Esophagus (tissue), 2 donors: ENCODE measurements around the gene UBE2J2. TPM values are rescaled to one million over a fixed set of nuclear protein-coding genes. Genes with fewer than 3 reads are reported as not detected.

Source experiments
- H3K27ac ChIP-seq, 2 donors: one replicate each; pipeline ENCODE4 v1.5.1; 2013; ENCODE audit warnings: low read depth in 2 of 2, mild to moderate bottlenecking in 2 of 2, inconsistent platforms in 1 of 2, low read length in 1 of 2, moderate library complexity in 1 of 2
- H3K27me3 ChIP-seq, 2 donors: one replicate each; pipeline ENCODE4 v1.6.1; 2013; ENCODE audit warnings: low read length in 2 of 2, control low read depth in 1 of 2, mild to moderate bottlenecking in 1 of 2; ENCODE audit not compliant: insufficient read depth in 2 of 2, control insufficient read depth in 1 of 2
- H3K36me3 ChIP-seq, 2 donors: one replicate each; pipeline ENCODE4 v1.6.1; 2013; ENCODE audit warnings: low read length in 1 of 2; ENCODE audit not compliant: control insufficient read depth in 2 of 2, insufficient read depth in 2 of 2
- H3K4me1 ChIP-seq, 2 donors: one replicate each; pipeline ENCODE4 v1.6.1; 2013; ENCODE audit warnings: low read length in 1 of 2; ENCODE audit not compliant: control insufficient read depth in 2 of 2, insufficient read depth in 2 of 2
- H3K4me3 ChIP-seq, 2 donors: one replicate each; pipeline ENCODE4 v1.5.1; 2013; ENCODE audit warnings: low read length in 2 of 2, mild to moderate bottlenecking in 2 of 2, low read depth in 1 of 2, moderate library complexity in 1 of 2
- H3K9me3 ChIP-seq, 2 donors: one replicate each; pipeline ENCODE4 v1.6.1; 2013; ENCODE audit warnings: mild to moderate bottlenecking in 2 of 2, low read depth in 1 of 2, low read length in 1 of 2, moderate library complexity in 1 of 2; ENCODE audit not compliant: control insufficient read depth in 2 of 2, insufficient read depth in 1 of 2
- WGBS, 2 donors: extraction: QIAGEN DNeasy Blood & Tissue Kit; methylation state at CpG; one replicate each; pipeline ENCODE4 v1.1.7; 2013; 5-methylcytosine and 5-hydroxymethylcytosine counted together
- polyA plus RNA-seq, 2 donors: library from polyadenylated mRNA; stranded (reverse); fragments of 200-250 nt; gene quantifications; one replicate each; pipeline ENCODE4 v1.2.3, GENCODE V29; 2013
- donor health status: healthy with polysubstance abuse.
- donor health status: Bipolar disorder and iron deficiency.

Gene UBE2J2
- polyA plus RNA-seq, 2 donors: 38.2 to 40.9 TPM

DNA sequence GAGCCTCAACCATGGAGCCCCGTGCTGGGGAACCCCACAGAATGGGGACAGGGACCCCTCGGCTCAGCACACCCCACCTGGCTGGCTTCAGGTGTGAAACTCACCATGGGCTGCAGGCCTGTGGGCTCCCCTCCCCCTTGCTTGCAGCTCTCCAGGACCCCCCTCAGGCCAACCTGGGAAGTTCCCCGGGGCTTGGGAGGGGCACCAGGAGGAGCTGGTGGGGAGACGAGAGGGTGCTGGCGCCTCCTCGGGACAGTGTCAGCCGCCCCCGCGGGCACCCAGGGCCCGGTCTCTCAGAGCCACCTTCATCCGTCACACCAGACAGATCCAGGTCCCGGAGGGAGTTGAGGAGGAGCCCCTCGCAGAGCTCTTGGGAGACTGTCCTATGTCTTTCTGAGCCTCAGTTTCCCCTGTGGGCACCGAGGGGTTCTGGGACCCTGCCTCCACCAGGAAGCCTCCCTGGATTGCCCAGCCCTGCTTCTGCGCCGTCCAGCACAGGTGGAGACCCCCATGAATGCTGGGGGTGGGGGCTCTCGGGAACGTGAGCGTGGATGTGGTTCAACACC is 66.6 kb downstream of the UBE2J2 start:
- H3K9me3 ChIP-seq: no peaks in the 10 kb centered on the region
- H3K36me3 ChIP-seq: no peaks in the 10 kb centered on the region
- 39 to 42% methylated on average over 18 to 19 of the region's 19 CpGs for WGBS, 2 donors
- H3K27me3 ChIP-seq: no peaks in the 10 kb centered on the region
- H3K4me1 ChIP-seq: peaks cover 10 to 11% of the 10 kb centered on the region in 2 donors
- H3K4me3 ChIP-seq: no peak overlapping the region
- H3K27ac ChIP-seq: no peak overlapping the region

DNA sequence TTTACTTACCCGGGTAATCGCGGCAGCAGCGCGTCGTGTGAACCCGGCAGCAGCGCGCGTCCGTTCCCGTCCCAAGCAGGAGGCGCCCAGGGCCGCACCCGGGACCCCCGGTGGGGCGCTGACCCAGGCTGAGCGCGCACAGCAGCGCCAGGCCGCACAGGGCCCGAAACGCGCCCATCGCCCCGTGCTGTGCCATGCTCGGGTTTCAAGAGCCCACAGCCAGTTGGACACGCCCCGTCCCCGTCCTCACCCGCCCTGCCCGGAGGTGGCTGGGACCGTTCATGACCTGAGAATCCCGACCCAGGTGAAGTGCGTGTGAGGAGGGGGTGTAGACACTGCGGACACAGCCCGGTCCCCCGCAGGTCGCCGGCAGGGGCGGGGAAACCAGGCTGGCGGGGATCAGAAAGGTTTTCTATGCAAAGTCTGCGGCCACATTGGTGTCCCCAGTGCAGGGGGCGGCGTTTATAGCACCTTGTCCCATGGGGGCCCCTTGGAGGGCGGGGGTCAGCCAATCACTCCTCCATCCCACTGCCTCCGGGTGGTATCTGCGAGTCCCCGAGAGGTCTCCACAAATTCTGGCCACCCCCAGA is 67.2 kb downstream of the UBE2J2 start, which contains the start of gene TNFRSF18:
Gene TNFRSF18, minus strand, starts transcription at position 217 of the 590 bp plus-strand sequence. Its CDS starts 21 bp downstream, at position 196.
- 2 to 4% methylated on average over 48 to 49 of the region's 49 CpGs for WGBS, 2 donors
- Histone ChIP-seq H3K27ac (peak within 1 kb of the TSS in 1 of 2 donors; percentile 16), H3K9me3 (no peaks in the 10 kb centered on the region), H3K27me3 (no peaks in the 10 kb centered on the region), H3K36me3 (no peaks in the 10 kb centered on the region), H3K4me1 (peaks cover 10 to 11% of the 10 kb centered on the region in 2 donors), H3K4me3 (peak within 1 kb of the TSS; percentile 26 to 29)

DNA sequence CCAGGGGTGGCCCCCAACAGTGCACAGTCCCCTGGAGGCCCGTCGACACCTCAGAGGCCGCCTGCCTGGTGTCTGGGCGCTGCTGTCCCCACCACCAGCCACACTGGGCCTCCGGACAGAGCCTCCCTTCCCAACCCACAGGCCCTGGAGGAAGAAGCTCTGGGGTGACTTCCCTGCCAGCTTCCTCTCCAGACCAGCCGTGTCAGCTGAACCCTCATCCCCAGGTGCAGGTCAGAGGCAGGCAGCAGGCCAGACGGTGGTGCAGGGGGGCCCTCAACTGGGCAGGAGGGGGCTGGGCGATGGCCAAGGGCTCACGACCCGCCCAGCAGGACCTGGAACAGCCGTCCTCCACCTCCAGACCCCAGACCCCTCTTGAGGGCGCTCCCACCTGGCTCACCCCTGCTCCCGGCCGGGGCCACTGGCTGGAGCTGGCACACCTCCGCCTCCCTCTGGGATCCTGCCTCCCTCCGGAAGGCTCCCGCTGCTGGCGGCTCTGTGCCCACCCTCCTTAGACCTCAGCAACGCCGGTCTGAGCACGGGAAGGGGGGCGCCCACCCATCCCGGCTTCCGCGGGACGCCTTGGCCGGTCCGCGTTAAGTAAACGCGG is 67.8 kb downstream of the UBE2J2 start:
- H3K36me3 ChIP-seq: no peaks in the 10 kb centered on the region
- H3K4me1 ChIP-seq: peaks cover 10 to 11% of the 10 kb centered on the region in 2 donors
- WGBS, 2 donors: 25% methylated on average over 31 of the region's 31 CpGs
- H3K4me3 ChIP-seq: peak overlapping the region; percentile 26 to 29
- no peaks in the 10 kb centered on the region for H3K9me3 ChIP-seq
- peaks cover 0 to 5% of the 10 kb centered on the region in 2 donors for H3K27me3 ChIP-seq
- H3K27ac ChIP-seq: no peak overlapping the region

DNA sequence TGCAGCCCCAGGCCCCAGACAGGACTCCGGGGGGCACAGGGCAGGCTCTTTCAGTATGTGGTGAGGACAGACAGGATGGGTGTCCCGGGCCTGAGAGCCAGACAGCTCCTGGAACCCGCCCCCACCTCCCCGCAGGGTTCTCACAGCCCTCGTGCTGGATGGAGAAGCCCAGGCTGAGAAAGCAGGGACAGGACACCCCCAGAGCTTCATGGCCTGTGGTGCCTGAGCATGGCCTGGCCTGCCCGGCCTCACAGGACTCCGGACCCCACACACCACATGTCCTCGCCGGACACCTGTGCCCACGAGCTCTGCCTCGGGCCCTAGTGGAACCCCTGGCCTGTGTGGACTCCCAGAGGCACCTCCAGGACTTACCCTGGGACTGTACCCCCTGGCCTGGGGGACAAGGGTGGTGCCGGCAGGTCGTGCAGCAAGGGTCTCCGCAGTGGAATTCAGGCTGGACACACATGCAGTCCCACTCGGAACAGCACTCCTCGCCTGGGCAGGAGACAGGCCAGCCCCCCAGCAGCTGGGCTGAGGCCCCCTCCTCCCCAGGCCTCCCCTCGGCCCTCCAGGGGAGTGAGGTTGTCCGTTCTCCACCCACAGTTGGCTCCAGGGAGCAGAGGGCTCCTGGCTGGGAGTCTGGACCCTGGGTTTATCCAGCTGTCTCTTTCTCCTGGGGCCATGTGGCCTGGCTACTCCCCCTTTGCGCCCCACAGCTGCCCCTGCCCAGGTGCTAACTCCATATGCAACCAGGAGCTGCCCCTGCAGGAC is 68.5 kb downstream of the UBE2J2 start:
- 82 to 86% methylated on average over 16 to 19 of the region's 19 CpGs for WGBS, 2 donors
- Histone ChIP-seq H3K27me3 (peaks cover 0 to 7% of the 10 kb centered on the region in 2 donors), H3K4me3 (peak overlapping the region in 1 of 2 donors; percentile 26), H3K36me3 (no peaks in the 10 kb centered on the region), H3K9me3 (no peaks in the 10 kb centered on the region), H3K4me1 (peaks cover 10 to 11% of the 10 kb centered on the region in 2 donors), H3K27ac (no peak overlapping the region)

DNA sequence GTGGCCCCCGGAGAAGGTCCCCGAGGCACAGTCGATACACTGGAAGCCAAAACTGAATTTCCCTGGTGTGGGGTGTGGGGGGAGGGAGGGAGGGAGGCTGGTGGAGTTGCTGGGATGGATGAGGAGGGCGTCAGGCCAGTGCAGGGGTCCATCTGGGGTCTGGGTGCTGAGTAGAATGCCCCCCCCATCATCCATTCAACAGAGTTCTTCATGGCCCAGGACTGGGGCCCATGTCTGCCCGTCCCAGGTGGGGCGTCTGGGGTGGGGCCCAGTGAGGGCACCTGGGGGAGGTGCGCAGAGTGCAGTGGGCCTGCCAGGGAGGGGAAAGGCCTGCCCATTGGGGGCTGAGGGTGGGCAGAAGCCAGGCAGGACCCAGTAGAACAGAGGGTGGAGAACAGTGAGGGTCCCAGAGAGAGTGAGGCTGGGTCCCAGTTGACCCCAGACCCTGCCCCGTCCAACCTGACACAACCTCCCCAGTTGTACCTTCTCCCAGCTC is 69.2 kb downstream of the UBE2J2 start:
- H3K27ac ChIP-seq: no peak overlapping the region
- 86 to 91% methylated on average over 8 of the region's 8 CpGs for WGBS, 2 donors
- no peak overlapping the region for H3K4me3 ChIP-seq
- H3K27me3 ChIP-seq: peaks cover 0 to 7% of the 10 kb centered on the region in 2 donors
- no peaks in the 10 kb centered on the region for H3K36me3 ChIP-seq
- H3K4me1 ChIP-seq: peaks cover 10 to 11% of the 10 kb centered on the region in 2 donors
- H3K9me3 ChIP-seq: no peaks in the 10 kb centered on the region

Other genes with a start within 250 kb of the UBE2J2 start
- gene RNF223, start 199.5 kb downstream of the UBE2J2 start, polyA plus RNA-seq: 10 to 100 TPM; 28.2 to 44.2 TPM
- gene C1orf159, start 157.8 kb downstream of the UBE2J2 start, polyA plus RNA-seq: 10 to 100 TPM; 13.0 to 27.5 TPM
- gene TTLL10, start 100.0 kb downstream of the UBE2J2 start, polyA plus RNA-seq: under 1 TPM; 0.28 to 0.43 TPM
- gene TNFRSF18, start 67.3 kb downstream of the UBE2J2 start, polyA plus RNA-seq: 1 to 10 TPM; 1.9 to 4.3 TPM
- 1 to 10 TPM in 1 of 2 donors, under 1 TPM in 1; 0.73 to 1.1 TPM for gene TNFRSF4, start 59.7 kb downstream of the UBE2J2 start, polyA plus RNA-seq
- 10 to 100 TPM; 43.9 to 68.0 TPM for gene SDF4, start 41.9 kb downstream of the UBE2J2 start, polyA plus RNA-seq
- 1 to 10 TPM; 4.5 to 6.7 TPM for gene B3GALT6, start 41.6 kb downstream of the UBE2J2 start, polyA plus RNA-seq
- gene C1QTNF12, start 27.1 kb downstream of the UBE2J2 start, polyA plus RNA-seq: 1 to 10 TPM; 1.6 to 3.0 TPM
- 1 to 10 TPM; 2.8 to 9.9 TPM for gene SCNN1D, start 6.6 kb upstream of the UBE2J2 start, polyA plus RNA-seq
- gene ACAP3, start 34.1 kb upstream of the UBE2J2 start, polyA plus RNA-seq: 100 to 1,000 TPM in 1 of 2 donors, 10 to 100 TPM in 1; 47.7 to 120 TPM
- gene PUSL1, start 34.7 kb upstream of the UBE2J2 start, polyA plus RNA-seq: 10 to 100 TPM; 24.4 to 24.8 TPM
- 100 to 1,000 TPM in 1 of 2 donors, 10 to 100 TPM in 1; 74.1 to 127 TPM for gene INTS11, start 50.8 kb upstream of the UBE2J2 start, polyA plus RNA-seq
- 10 to 100 TPM; 38.3 to 73.1 TPM for gene CPTP, start 50.9 kb upstream of the UBE2J2 start, polyA plus RNA-seq
- 1 to 10 TPM in 1 of 2 donors, under 1 TPM in 1; 0.28 to 1.9 TPM for gene TAS1R3, start 57.4 kb upstream of the UBE2J2 start, polyA plus RNA-seq
- gene DVL1, start 75.6 kb upstream of the UBE2J2 start, polyA plus RNA-seq: 100 to 1,000 TPM in 1 of 2 donors, 10 to 100 TPM in 1; 57.5 to 107 TPM
- 10 to 100 TPM in 1 of 2 donors, 1 to 10 TPM in 1; 7.5 to 14.7 TPM for gene MXRA8, start 84.7 kb upstream of the UBE2J2 start, polyA plus RNA-seq
- gene AURKAIP1, start 101.4 kb upstream of the UBE2J2 start, polyA plus RNA-seq: 100 to 1,000 TPM; 155 to 158 TPM
- gene CCNL2, start 125.5 kb upstream of the UBE2J2 start, polyA plus RNA-seq: 100 to 1,000 TPM in 1 of 2 donors, 10 to 100 TPM in 1; 97.9 to 210 TPM
- 100 to 1,000 TPM in 1 of 2 donors, 10 to 100 TPM in 1; 59.1 to 148 TPM for gene MRPL20, start 133.4 kb upstream of the UBE2J2 start, polyA plus RNA-seq
- 10 to 100 TPM; 10.6 to 12.4 TPM for gene ANKRD65, start 147.4 kb upstream of the UBE2J2 start, polyA plus RNA-seq
- gene VWA1, start 161.8 kb upstream of the UBE2J2 start, polyA plus RNA-seq: 10 to 100 TPM; 21.0 to 21.4 TPM
- 1 to 10 TPM; 1.8 to 2.1 TPM for gene ATAD3C, start 175.8 kb upstream of the UBE2J2 start, polyA plus RNA-seq
- 10 to 100 TPM; 20.7 to 43.3 TPM for gene ATAD3B, start 197.9 kb upstream of the UBE2J2 start, polyA plus RNA-seq
- gene ATAD3A, start 238.3 kb upstream of the UBE2J2 start, polyA plus RNA-seq: 10 to 100 TPM; 25.4 to 26.1 TPM